ENCODE measurements around the gene ARCN1.

The ARCN1 gene

DNA sequence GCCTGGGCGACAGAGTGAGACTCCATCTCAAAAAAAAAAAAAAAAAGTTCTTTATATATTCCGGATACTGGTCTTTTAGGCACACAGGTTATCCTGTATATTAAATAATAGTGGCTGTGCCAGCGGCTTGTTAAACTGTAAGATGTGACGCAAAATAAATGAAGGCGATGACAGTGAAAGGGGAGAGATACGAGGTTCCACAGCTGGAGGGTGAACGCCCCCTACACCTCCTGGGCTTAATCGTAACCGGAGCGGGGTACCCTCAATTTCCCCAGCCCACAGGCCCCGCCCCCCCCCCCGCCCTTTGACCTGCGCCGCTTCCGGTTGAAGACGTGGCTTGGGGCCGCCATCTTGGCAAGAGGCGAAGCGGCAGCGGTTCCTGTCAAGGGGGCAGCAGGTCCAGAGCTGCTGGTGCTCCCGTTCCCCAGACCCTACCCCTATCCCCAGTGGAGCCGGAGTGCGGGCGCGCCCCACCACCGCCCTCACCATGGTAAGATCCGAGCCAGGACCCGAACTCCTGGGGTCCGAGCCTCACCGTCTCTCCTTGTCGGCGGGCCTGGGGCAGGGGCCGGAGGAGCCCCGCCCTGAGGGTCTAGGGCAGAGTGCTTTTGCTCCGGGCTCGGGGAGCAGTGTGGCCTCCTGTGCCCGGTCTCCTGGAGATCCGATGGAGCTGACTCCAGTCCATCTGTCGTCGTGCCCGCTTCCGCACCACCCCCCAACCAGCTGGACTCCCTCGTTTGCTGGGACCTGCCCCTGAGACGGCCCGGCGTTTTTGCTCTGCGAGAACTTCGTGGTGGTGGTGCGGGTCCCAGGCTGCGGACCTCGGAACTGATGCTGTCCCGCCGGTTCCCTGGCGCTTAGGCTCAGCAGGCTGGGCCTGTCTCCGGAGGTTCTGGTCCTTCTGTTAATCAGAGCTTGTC, at the start of gene ARCN1:
Gene ARCN1, plus strand, starts transcription at position 349 of the 920 bp plus-strand sequence. Its CDS starts 139 bp downstream, at position 488.
- in situ Hi-C loops (cut with MboI; ENCODE audit: low pct_unique_long_range_greater_than_20kb, low sequenced_read_pairs, unreplicated experiment): no loop called here
- peak; percentile 85 for DNase-seq (ENCODE audit: low spot score)
- TF ChIP-seq, protein P1, sequence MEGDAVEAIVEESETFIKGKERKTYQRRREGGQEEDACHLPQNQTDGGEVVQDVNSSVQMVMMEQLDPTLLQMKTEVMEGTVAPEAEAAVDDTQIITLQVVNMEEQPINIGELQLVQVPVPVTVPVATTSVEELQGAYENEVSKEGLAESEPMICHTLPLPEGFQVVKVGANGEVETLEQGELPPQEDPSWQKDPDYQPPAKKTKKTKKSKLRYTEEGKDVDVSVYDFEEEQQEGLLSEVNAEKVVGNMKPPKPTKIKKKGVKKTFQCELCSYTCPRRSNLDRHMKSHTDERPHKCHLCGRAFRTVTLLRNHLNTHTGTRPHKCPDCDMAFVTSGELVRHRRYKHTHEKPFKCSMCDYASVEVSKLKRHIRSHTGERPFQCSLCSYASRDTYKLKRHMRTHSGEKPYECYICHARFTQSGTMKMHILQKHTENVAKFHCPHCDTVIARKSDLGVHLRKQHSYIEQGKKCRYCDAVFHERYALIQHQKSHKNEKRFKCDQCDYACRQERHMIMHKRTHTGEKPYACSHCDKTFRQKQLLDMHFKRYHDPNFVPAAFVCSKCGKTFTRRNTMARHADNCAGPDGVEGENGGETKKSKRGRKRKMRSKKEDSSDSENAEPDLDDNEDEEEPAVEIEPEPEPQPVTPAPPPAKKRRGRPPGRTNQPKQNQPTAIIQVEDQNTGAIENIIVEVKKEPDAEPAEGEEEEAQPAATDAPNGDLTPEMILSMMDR (IDR thresholded peaks at IDR 0.05; ENCODE audit: extremely low read depth, insufficient read depth, missing control alignments): no peak

DNA sequence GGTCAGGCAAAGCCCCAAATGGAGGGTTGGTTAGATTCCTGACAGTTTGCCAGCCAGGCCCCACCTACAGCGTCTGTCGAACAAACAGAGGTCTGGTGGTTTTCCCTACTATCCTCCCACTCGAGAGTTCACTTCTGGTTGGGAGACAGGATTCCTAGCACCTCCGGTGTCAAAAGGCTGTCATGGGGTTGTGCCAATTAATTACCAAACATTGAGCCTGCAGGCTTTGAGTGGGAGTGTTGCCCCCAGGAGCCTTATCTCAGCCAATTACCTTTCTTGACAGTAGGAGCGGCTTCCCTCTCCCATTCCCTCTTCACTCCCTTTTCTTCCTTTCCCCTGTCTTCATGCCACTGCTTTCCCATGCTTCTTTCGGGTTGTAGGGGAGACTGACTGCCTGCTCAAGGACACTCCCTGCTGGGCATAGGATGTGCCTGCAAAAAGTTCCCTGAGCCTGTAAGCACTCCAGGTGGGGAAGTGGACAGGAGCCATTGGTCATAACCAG, 49.6 kb upstream of the ARCN1 start:
- DNase-seq (ENCODE audit: low spot score): no peak
- TF ChIP-seq, protein P1 (IDR thresholded peaks at IDR 0.05; ENCODE audit: extremely low read depth, insufficient read depth, missing control alignments): peak; percentile 18
- in situ Hi-C loops (cut with MboI; ENCODE audit: low pct_unique_long_range_greater_than_20kb, low sequenced_read_pairs, unreplicated experiment): no loop called here

GRCh38 chr11:118524356-118524755, 47.9 kb upstream of the ARCN1 start:
- in situ Hi-C loops (cut with MboI; ENCODE audit: low pct_unique_long_range_greater_than_20kb, low sequenced_read_pairs, unreplicated experiment): no loop called here
- TF ChIP-seq, protein P1 (IDR thresholded peaks at IDR 0.05; ENCODE audit: extremely low read depth, insufficient read depth, missing control alignments): no peak
- DNase-seq (ENCODE audit: low spot score): no peak

GRCh38 chr11:118524757-118525470, 47.3 kb upstream of the ARCN1 start:
- no peak for DNase-seq (ENCODE audit: low spot score)
- TF ChIP-seq, protein P1 (IDR thresholded peaks at IDR 0.05; ENCODE audit: extremely low read depth, insufficient read depth, missing control alignments): no peak

DNA sequence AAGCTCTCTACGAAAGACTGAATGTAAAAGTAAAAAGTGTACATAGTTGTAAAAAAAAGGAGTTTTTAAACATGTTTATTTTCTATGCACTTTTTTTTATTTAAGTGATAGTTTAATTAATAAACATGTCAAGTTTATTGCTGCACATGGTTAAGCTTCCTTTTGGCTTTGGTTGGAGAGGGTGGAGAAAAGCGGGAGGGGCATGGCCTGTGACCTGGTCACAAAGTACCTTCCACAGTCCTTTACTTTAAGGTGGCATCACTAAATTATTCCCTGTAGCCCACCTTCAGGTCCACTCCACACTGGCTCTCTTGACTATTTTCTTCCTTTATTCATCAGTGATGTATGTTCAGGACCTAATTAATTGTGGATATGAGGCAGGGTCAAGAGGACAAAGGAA, 45.5 kb upstream of the ARCN1 start:
- no peak for DNase-seq (ENCODE audit: low spot score)
- TF ChIP-seq, protein P1 (IDR thresholded peaks at IDR 0.05; ENCODE audit: extremely low read depth, insufficient read depth, missing control alignments): no peak
- in situ Hi-C loops (cut with MboI; ENCODE audit: low pct_unique_long_range_greater_than_20kb, low sequenced_read_pairs, unreplicated experiment): no loop called here

More at GRCh38 chr11:118524757-118525470, 47.3 kb upstream of the ARCN1 start:
- in situ Hi-C loops (cut with MboI; ENCODE audit: low pct_unique_long_range_greater_than_20kb, low sequenced_read_pairs, unreplicated experiment): no loop called here

DNA sequence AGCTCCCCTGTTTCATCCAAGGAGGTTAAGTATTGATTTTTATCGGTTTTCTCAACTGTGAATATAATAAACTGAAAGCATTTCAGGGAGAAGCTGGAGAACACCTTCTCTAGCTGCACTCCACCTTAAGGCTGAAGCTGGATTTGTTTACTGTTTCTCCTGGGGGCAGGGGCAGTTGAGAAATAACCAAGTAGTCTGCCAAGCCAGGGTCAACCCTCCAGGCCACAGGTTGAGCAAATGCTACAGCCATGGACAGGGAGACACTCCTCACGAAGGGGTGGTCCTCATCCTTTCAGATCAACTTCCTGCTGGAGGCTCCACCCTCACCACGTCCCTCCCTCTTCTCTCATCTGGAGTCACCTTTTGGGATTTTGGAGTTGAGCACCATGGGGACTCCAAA, 45.1 kb upstream of the ARCN1 start, which contains the start of gene TTC36:
Gene TTC36, plus strand, starts transcription at position 366 of the 400 bp plus-strand sequence. Its CDS starts 21 bp downstream, at position 387.
- in situ Hi-C loops (cut with MboI; ENCODE audit: low pct_unique_long_range_greater_than_20kb, low sequenced_read_pairs, unreplicated experiment): no loop called here
- TF ChIP-seq, protein P1 (IDR thresholded peaks at IDR 0.05; ENCODE audit: extremely low read depth, insufficient read depth, missing control alignments): no peak
- no peak for DNase-seq (ENCODE audit: low spot score)

Measured in GM13977 (cell line).